ENCODE measurements around the gene CDC45.

The CDC45 gene

GRCh38 chr22:19559956-19560355 is 80.2 kb downstream of the CDC45 start:
- no peak for DNase-seq (ENCODE audit: low spot score)

- no peak for DNase-seq (ENCODE audit: low spot score)
Measured at GRCh38 chr22:19565382-19566278, 85.9 kb downstream of the CDC45 start.

DNA sequence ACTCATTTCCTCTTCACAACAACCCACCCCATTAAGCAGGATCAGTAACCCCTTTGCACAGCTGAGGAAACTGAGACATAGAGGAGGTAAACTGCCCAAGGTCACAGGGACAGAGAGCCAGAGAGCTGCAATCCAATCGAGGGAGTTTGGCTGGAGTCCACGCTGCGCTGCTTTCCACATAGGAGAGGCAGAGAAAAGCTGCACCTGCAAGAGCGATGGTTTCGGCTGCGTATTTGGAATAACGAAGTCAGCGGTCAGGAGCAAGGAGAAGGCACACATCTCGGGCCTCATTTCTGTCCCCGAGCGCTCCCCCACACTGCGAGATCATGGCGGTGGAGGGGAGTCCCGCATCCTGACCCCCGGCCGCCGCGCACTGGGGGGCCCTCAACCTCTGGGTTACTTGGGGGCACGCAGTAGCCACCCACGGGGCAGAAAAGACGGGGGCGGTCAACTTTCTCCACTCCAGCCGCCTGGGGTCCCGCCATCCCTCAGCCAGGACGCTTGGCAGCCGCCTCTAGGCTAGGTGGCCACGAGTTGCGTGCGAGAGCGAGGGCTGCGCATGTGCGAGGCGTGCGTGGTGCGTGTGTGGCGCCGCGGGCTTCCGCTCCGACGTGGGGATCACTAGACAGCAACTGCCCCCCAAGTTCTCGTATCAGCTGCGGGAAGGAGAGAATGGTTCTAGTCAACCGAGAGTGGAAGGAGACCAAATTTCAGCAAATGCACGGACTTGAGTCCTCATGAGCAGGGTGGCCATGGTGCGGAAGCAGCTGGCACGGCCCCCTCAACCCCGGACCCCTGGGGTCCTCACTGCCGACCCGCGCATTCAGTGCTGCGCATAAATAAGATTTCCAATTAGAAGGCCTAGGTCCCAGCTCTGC is 86.8 kb downstream of the CDC45 start:
- no peak for DNase-seq (ENCODE audit: low spot score)

GRCh38 chr22:19567157-19568009 is 87.7 kb downstream of the CDC45 start:
- no peak for DNase-seq (ENCODE audit: low spot score)

DNA sequence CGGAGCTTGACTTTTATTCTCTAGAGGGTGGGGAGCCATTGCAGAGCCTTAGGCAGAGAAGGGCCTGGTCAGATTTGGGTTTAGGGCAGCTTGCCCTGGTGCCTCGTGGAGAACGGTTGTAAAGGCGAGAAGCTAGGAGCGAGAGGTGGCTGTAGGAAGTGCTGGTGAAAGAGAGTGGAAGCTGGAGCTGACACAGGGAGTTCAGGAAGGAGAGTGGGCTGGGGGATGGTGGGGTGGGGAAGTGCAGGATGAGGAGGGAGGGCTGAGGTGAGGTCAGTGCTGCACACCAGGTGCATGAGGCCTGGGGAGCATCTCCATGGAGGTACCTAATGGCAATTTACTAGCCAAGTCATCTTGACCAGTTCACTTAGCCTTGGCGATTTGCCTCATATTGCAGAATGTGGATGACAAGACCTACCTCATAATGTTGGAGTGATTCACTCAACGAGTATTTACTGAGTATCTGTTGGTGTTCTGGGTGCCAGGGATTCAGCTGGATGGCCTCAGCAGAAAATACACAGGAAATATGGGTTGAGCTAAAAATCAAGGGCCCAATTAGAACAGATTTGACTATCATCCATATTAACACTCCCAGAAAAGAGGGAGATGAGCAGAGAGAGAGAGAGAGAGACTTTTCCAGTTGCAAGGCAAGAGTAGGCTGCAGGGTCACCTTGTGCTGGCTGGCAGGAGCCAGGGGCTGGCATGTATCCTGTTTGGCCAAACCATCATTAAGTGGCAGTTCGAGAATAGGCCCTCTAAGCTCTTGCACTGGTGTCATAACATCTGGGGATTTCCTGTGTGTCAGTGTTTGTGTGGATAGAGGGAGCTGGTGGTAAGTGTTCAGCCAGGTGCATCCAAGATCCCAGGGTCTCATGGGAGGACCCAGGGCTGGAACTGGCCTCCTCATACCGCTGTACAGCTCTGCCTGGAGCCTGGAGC is 88.9 kb downstream of the CDC45 start:
- DNase-seq (ENCODE audit: low spot score): no peak

DNA sequence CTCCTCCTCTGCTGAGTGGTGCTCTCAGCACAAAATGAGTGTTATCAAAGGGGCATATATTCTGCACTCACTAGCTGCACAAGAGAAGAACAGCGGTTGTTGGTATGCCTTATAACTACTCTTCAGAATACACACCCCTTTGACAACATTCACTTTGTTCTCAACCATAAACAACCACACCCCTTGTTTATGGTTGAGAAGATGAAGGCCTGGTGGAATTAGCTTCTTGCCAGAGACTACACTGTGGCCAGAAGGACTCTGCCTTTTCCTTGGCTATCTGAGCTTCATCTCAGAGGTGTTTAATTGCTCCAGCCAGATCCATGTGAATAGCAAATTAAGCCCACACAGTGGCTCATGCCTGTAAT is 89.5 kb downstream of the CDC45 start:
- DNase-seq (ENCODE audit: low spot score): no peak

DNA sequence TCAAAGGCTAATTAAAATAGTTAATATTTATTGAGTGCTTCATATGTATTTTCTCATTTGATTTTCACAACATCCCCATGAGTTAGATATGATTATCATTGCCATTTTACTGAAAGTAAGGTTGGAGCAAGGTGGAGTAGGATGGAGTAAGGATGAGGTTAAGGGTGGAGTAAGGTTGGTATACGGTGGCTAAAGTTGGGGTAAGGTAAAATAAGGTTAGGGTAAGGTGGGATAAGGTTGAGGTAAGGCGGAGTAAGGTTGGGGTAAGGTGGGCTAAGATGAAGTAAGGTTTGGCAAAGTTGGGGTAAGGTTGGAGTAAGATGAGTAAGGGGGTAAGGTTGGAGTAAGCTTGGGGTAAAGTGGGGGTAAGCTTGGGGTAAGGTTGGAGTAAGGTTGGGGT is 90.3 kb downstream of the CDC45 start:
- DNase-seq (ENCODE audit: low spot score): no peak

Data from D341Med (cell line).